Measurements from ENCODE around the gene DEAF1. TPM values are rescaled to one million over a fixed set of nuclear protein-coding genes. Genes with fewer than 3 reads are reported as not detected.

Gene DEAF1
- total and polyA plus RNA-seq, 2 experiments from 2014 or later, result 42.6 to 47.8 TPM

GRCh38 chr11:721247-721740 lies 26.3 kb upstream of the DEAF1 start:
- Histone ChIP-seq H4K20me1 (replicated peaks; ENCODE audit: insufficient read depth) (no peaks in the 10 kb centered on the region), H3K9me2 (ENCODE audit: insufficient read depth) (no peaks in the 10 kb centered on the region), H2AFZ (no peak overlapping the region), H3K4me1 (ENCODE audit: insufficient read depth) (no peaks in the 10 kb centered on the region; the same call in none of the 2 replicates), H3K36me3 (ENCODE audit: insufficient read depth) (no peaks in the 10 kb centered on the region), H3K27me3 (ENCODE audit: insufficient read depth) (no peaks in the 10 kb centered on the region), H3K4me2 (peak overlapping the region; percentile 64; the same call in 1 of the 2 replicates), H3K79me2 (replicated peaks; ENCODE audit: insufficient read depth) (no peaks in the 10 kb centered on the region), H3F3A (replicated peaks; ENCODE audit: low read depth) (0 out of 2 replicates have a peak, but pooled peaks cover 19% of the 10 kb centered on the region), H3K4me3 (peak overlapping the region; percentile 51; the same call in 1 of the 2 replicates), H3K27ac (ENCODE audit: low read depth) (no peak overlapping the region)
- Mint-ChIP-seq H3K27me3 (ENCODE audit: insufficient read depth, low read depth, poor library complexity) (peaks cover 13% of the 10 kb centered on the region), H3K4me3 (no peak overlapping the region), H3K4me1 (peaks cover 7% of the 10 kb centered on the region; the same call in 2 of the 3 replicates), H3K27ac (no peak overlapping the region), H3K36me3 (ENCODE audit: low read depth) (no peaks in the 10 kb centered on the region), H3K9me3 (no peaks in the 10 kb centered on the region; the same call in 2 of the 3 replicates)
- no peak for DNase-seq (ENCODE audit: low spot score)
- no peak for ATAC-seq
- no peak for TF ChIP-seq REST (IDR thresholded peaks at IDR 0.05; ENCODE audit: unreplicated experiment)
- no peak for TF ChIP-seq EZH2phosphoT487 (IDR thresholded peaks at IDR 0.05; ENCODE audit: unreplicated experiment)

GRCh38 chr11:720642-721246 lies 25.7 kb upstream of the DEAF1 start:
- H3K27ac Mint-ChIP-seq, result no peak overlapping the region
- H3K4me1 Mint-ChIP-seq, result peaks cover 7% of the 10 kb centered on the region; the same call in 2 of the 3 replicates
- ATAC-seq (peak; percentile 74), DNase-seq (ENCODE audit: low spot score) (peak; percentile 91)
- H3K79me2 ChIP-seq (replicated peaks; ENCODE audit: insufficient read depth), result no peaks in the 10 kb centered on the region
- peak overlapping the region; percentile 51 for H3K4me3 ChIP-seq
- no peaks in the 10 kb centered on the region for H3K36me3 Mint-ChIP-seq (ENCODE audit: low read depth)
- H3K4me3 Mint-ChIP-seq, result peak overlapping the region; percentile 46; the same call in 2 of the 3 replicates
- no peaks in the 10 kb centered on the region for H4K20me1 ChIP-seq (replicated peaks; ENCODE audit: insufficient read depth)
- H3K36me3 ChIP-seq (ENCODE audit: insufficient read depth), result no peaks in the 10 kb centered on the region
- peaks cover 12% of the 10 kb centered on the region for H3K27me3 Mint-ChIP-seq (ENCODE audit: insufficient read depth, low read depth, poor library complexity)
- H3F3A ChIP-seq (replicated peaks; ENCODE audit: low read depth), result 0 out of 2 replicates have a peak, but pooled peaks cover 19% of the 10 kb centered on the region
- no peaks in the 10 kb centered on the region; the same call in 2 of the 3 replicates for H3K9me3 Mint-ChIP-seq
- H3K27ac ChIP-seq (ENCODE audit: low read depth), result no peak overlapping the region
- peak overlapping the region; percentile 87; the same call in 1 of the 2 replicates for H2AFZ ChIP-seq
- no peaks in the 10 kb centered on the region for H3K27me3 ChIP-seq (ENCODE audit: insufficient read depth)
- H3K4me2 ChIP-seq, result peak overlapping the region; percentile 76
- H3K4me1 ChIP-seq (ENCODE audit: insufficient read depth), result no peaks in the 10 kb centered on the region; the same call in none of the 2 replicates
- H3K9me2 ChIP-seq (ENCODE audit: insufficient read depth), result no peaks in the 10 kb centered on the region
- TF ChIP-seq CREB1 (CRISPR knock-in tag; IDR thresholded peaks at IDR 0.05; ENCODE audit: low read depth) (no peak), POLR2AphosphoS5 (IDR thresholded peaks at IDR 0.05; ENCODE audit: low read depth) (peak; percentile 67)

All from GM23338 (cell line).